Liver (tissue), 9 donors: ENCODE data around the gene PRND. TPM values are rescaled to one million over a fixed set of nuclear protein-coding genes. Genes with fewer than 3 reads are reported as not detected.

ENCODE experiments used
- DNase-seq: peaks from one replicate; pipeline ENCODE4 v3.0.0-alpha.2; 2017; ENCODE audit warnings: low spot score
- H3K27ac ChIP-seq, 2 donors: one replicate each; pipeline ENCODE4 v1.7.0; 2013; ENCODE audit warnings: inconsistent platforms in 2 of 2, low read length in 2 of 2, control low read depth in 1 of 2, low read depth in 1 of 2, mild to moderate bottlenecking in 1 of 2
- H3K27me3 ChIP-seq, 4 donors: one replicate each; pipeline versions ENCODE4 v1.6.1 to v1.7.0; 2013; ENCODE audit warnings: low read length in 3 of 4, inconsistent platforms in 1 of 4, mild to moderate bottlenecking in 1 of 4, moderate library complexity in 1 of 4; ENCODE audit not compliant: control insufficient read depth in 4 of 4, insufficient read depth in 4 of 4
- H3K36me3 ChIP-seq, 4 donors: one replicate each; pipeline versions ENCODE4 v1.6.1 to v1.7.0; 2013; ENCODE audit warnings: low read length in 3 of 4, mild to moderate bottlenecking in 3 of 4, low read depth in 1 of 4, moderate library complexity in 1 of 4; ENCODE audit not compliant: control insufficient read depth in 4 of 4, insufficient read depth in 3 of 4
- H3K4me1 ChIP-seq, 4 donors: one replicate each; pipeline versions ENCODE4 v1.6.1 to v1.7.0; 2013; ENCODE audit warnings: low read length in 3 of 4, mild to moderate bottlenecking in 3 of 4, moderate library complexity in 1 of 4; ENCODE audit not compliant: control insufficient read depth in 4 of 4, insufficient read depth in 4 of 4
- H3K4me3 ChIP-seq, 3 donors: one replicate each; pipeline versions ENCODE4 v1.6.1 to v1.7.0; 2013; ENCODE audit warnings: low read length in 3 of 3, control low read depth in 1 of 3, low read depth in 1 of 3, mild to moderate bottlenecking in 1 of 3
- H3K9ac ChIP-seq, 2 donors: one replicate each; pipeline ENCODE4 v1.7.0; 2013; ENCODE audit warnings: low read length in 2 of 2, mild to moderate bottlenecking in 2 of 2, moderate library complexity in 2 of 2, control low read depth in 1 of 2, low read depth in 1 of 2
- H3K9me3 ChIP-seq, 4 donors: one replicate each; pipeline versions ENCODE4 v1.6.1 to v1.7.0; 2013; ENCODE audit warnings: low read length in 3 of 4; ENCODE audit not compliant: control insufficient read depth in 4 of 4
- ATF3 ChIP-seq: IDR thresholded peaks from 2 replicates; pipeline ENCODE4 v1.6.1; 2016; ENCODE audit warnings: antibody characterized with exemption
- CTCF ChIP-seq: fragments of 150-350 bp; IDR thresholded peaks from 2 replicates; pipeline ENCODE4 v1.5.1; 2017; ENCODE audit warnings: improper control_type of control experiment, low read depth, low read length; ENCODE audit not compliant: missing input control
- EGR1 ChIP-seq, 2 donors: IDR thresholded peaks; 2 replicates each; pipeline ENCODE4 v1.6.1; 2016 to 2018; ENCODE audit warnings: antibody characterized with exemption in 2 of 2, low read depth in 2 of 2
- FOXA1 ChIP-seq: IDR thresholded peaks from 2 replicates; pipeline ENCODE4 v1.6.1; 2016; ENCODE audit warnings: antibody characterized with exemption
- FOXA2 ChIP-seq: IDR thresholded peaks from 2 replicates; pipeline ENCODE4 v1.6.1; 2016; ENCODE audit warnings: antibody characterized with exemption
- HNF4A ChIP-seq, 2 donors: conservative IDR thresholded peaks; 2 replicates each; pipeline ENCODE4 v1.6.1; 2016; ENCODE audit warnings: antibody characterized with exemption in 2 of 2, mild to moderate bottlenecking in 2 of 2
- HNF4G ChIP-seq: IDR thresholded peaks from 2 replicates; pipeline ENCODE4 v1.6.1; 2016; ENCODE audit warnings: antibody characterized with exemption
- JUND ChIP-seq, 2 donors: IDR thresholded peaks; 2 replicates each; pipeline ENCODE4 v1.6.1; 2016; ENCODE audit warnings: antibody characterized with exemption in 2 of 2
- MAX ChIP-seq: IDR thresholded peaks from 2 replicates; pipeline ENCODE4 v1.6.1; 2016; ENCODE audit warnings: antibody characterized with exemption
- NR2F2 ChIP-seq: IDR thresholded peaks from 2 replicates; pipeline ENCODE4 v1.6.1; 2016; ENCODE audit warnings: antibody characterized with exemption
- REST ChIP-seq: IDR thresholded peaks from 2 replicates; pipeline ENCODE4 v1.6.1; 2016; ENCODE audit warnings: antibody characterized with exemption, mild to moderate bottlenecking
- RXRA ChIP-seq, 2 donors: IDR thresholded peaks; 2 replicates each; pipeline ENCODE4 v1.6.1; 2017 to 2018; ENCODE audit warnings: antibody characterized with exemption in 2 of 2, mild to moderate bottlenecking in 1 of 2
- SP1 ChIP-seq: IDR thresholded peaks from 2 replicates; pipeline ENCODE4 v1.6.1; 2018; ENCODE audit warnings: antibody characterized with exemption, mild to moderate bottlenecking
- TAF1 ChIP-seq: conservative IDR thresholded peaks from 2 replicates; pipeline ENCODE4 v1.6.1; 2016; ENCODE audit warnings: antibody characterized with exemption, mild to moderate bottlenecking
- YY1 ChIP-seq: IDR thresholded peaks from 2 replicates; pipeline ENCODE4 v1.6.1; 2016; ENCODE audit warnings: antibody characterized with exemption, mild to moderate bottlenecking
- ZBTB33 ChIP-seq: IDR thresholded peaks from 2 replicates; pipeline ENCODE4 v1.6.1; 2016; ENCODE audit warnings: antibody characterized with exemption
- WGBS: extraction: QIAGEN DNeasy Blood & Tissue Kit; methylation state at CpG from one replicate; pipeline ENCODE4 v1.1.7; 2013; 5-methylcytosine and 5-hydroxymethylcytosine counted together
- polyA plus RNA-seq, 2 donors: library from polyadenylated mRNA; stranded (reverse) in 1 of 2; unstranded in 1 of 2; fragments of 200-250 nt in 1 of 2; fragments of >200 nt in 1 of 2; fragmentation: Nextera tagmentation in 1 of 2; extraction: Ambion mirVana in 1 of 2; gene quantifications; one replicate each; pipeline versions ENCODE4 v1.2.1 to v1.2.3, GENCODE V29; 2013 to 2015
- total RNA-seq, 2 donors: library from RNA; depleted of rRNA; stranded (reverse); fragments of >200 nt; gene quantifications; one replicate each; pipeline ENCODE4 v1.2.3, GENCODE V29; 2014
- donor health status: healthy.
- donor health status: healthy.
- donor health status: healthy.
- donor health status: healthy.
- donor health status: healthy.

PRND gene
- total and polyA plus RNA-seq, 4 donors: 0.23 TPM; not detected in 3

- no peak for DNase-seq
- TF ChIP-seq NR2F2 (no peak), HNF4A (conservative IDR thresholded peaks at IDR 0.05) (no peak), ATF3 (no peak), SP1 (no peak), RXRA (IDR thresholded peaks at IDR 0.05) (no peak), FOXA2 (no peak), TAF1 (no peak), HNF4G (no peak), JUND (IDR thresholded peaks at IDR 0.05) (no peak), YY1 (no peak), ZBTB33 (no peak), FOXA1 (no peak), EGR1 (IDR thresholded peaks at IDR 0.05; ENCODE audit: low read depth in 2 of 2) (no peak), CTCF (no peak), MAX (no peak), REST (no peak)
- WGBS: 91% methylated on average over 3 of the region's 3 CpGs
These were observed 12.9 kb upstream of the PRND start for GRCh38 chr20:4708856-4709255.

More at GRCh38 chr20:4708856-4709255, 12.9 kb upstream of the PRND start:
- H3K27ac ChIP-seq: no peak overlapping the region
- no peaks in the 10 kb centered on the region for H3K36me3 ChIP-seq
- H3K9me3 ChIP-seq: peaks cover 0 to 6% (median 0%) of the 10 kb centered on the region in 4 donors
- H3K4me3 ChIP-seq: no peak overlapping the region
- H3K4me1 ChIP-seq: no peaks in the 10 kb centered on the region
- peaks cover 0 to 3% (median 0%) of the 10 kb centered on the region in 4 donors for H3K27me3 ChIP-seq
- no peak overlapping the region for H3K9ac ChIP-seq
